ENCODE measurements around the gene MCL1.
"Not testable (repeated sequence)": the region's sequence is repeated elsewhere in the genome, so short reads cannot be mapped to it uniquely, and the experiment has no call there.

GRCh38 chr1:150602372-150602771 is 23.0 kb upstream of the MCL1 start:
- TF ChIP-seq EZH2 (IDR thresholded peaks at IDR 0.05; ENCODE audit: borderline replicate concordance, insufficient read depth, low read depth, low read length, poor library complexity, severe bottlenecking), result not testable (repeated sequence)
- TF ChIP-seq, protein P1, sequence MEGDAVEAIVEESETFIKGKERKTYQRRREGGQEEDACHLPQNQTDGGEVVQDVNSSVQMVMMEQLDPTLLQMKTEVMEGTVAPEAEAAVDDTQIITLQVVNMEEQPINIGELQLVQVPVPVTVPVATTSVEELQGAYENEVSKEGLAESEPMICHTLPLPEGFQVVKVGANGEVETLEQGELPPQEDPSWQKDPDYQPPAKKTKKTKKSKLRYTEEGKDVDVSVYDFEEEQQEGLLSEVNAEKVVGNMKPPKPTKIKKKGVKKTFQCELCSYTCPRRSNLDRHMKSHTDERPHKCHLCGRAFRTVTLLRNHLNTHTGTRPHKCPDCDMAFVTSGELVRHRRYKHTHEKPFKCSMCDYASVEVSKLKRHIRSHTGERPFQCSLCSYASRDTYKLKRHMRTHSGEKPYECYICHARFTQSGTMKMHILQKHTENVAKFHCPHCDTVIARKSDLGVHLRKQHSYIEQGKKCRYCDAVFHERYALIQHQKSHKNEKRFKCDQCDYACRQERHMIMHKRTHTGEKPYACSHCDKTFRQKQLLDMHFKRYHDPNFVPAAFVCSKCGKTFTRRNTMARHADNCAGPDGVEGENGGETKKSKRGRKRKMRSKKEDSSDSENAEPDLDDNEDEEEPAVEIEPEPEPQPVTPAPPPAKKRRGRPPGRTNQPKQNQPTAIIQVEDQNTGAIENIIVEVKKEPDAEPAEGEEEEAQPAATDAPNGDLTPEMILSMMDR (IDR thresholded peaks at IDR 0.05), result not testable (repeated sequence)
